WTC11 (cell line): Measurements from ENCODE around the gene ZNF358.

Experiments used
- IRF2 ChIP-seq: sonication (generic); formaldehyde crosslinking; IDR thresholded peaks from 2 replicates; pipeline ENCODE4 v1.8.0; 2022; ENCODE audit warnings: low read depth, missing genetic modification reagents, borderline replicate concordance
- NR2C2 ChIP-seq: sonication (generic); formaldehyde crosslinking; IDR thresholded peaks from 2 replicates; pipeline ENCODE4 v1.8.0; 2022; ENCODE audit warnings: mild to moderate bottlenecking, missing genetic modification reagents

- TF ChIP-seq IRF2 (CRISPR knock-in tag) (no peak), NR2C2 (CRISPR knock-in tag) (no peak)
These were observed 11.2 kb upstream of the ZNF358 start for GRCh38 chr19:7504684-7505083.
